Left lung (tissue), 10 donors: ENCODE measurements around the gene PRODH2. TPM values are rescaled to one million over a fixed set of nuclear protein-coding genes. Genes with fewer than 3 reads are reported as not detected.
A peak's percentile ranks its signal among the peaks of the same experiment; 100 is the strongest.
"Not testable (repeated sequence)": the region's sequence is repeated elsewhere in the genome, so short reads cannot be mapped to it uniquely, and the experiment has no call there.

Experiments used
- ATAC-seq: fragments of 200-7000 bp; cut with Tn5 transposase; one replicate; pipeline ENCODE4 v1.9.1; 2020; ENCODE audit warnings: moderate library complexity
- DNase-seq, 4 donors: peaks; one replicate each; pipeline ENCODE4 v3.0.0-alpha.2; 2013 to 2020
- H3K27ac ChIP-seq, 2 donors: fragments of 200-600 bp; sonication (generic) in 1 of 2; one replicate each; pipeline versions ENCODE4 v1.5.0 to v1.8.0; 2020 to 2021
- H3K27me3 ChIP-seq, 2 donors: fragments of 200-600 bp; sonication (generic) in 1 of 2; one replicate each; pipeline versions ENCODE4 v1.5.0 to v1.8.0; 2020 to 2021
- H3K36me3 ChIP-seq, 2 donors: fragments of 200-600 bp; sonication (generic) in 1 of 2; one replicate each; pipeline versions ENCODE4 v1.5.0 to v1.8.0; 2020 to 2021
- H3K4me1 ChIP-seq, 2 donors: fragments of 200-600 bp; one replicate each; pipeline ENCODE4 v1.8.0; 2021
- H3K4me3 ChIP-seq, 2 donors: fragments of 200-600 bp; sonication (generic) in 1 of 2; one replicate each; pipeline versions ENCODE4 v1.5.0 to v1.8.0; 2020 to 2021; ENCODE audit warnings: mild to moderate bottlenecking in 1 of 2
- H3K9me3 ChIP-seq, 2 donors: fragments of 200-600 bp; sonication (generic) in 1 of 2; one replicate each; pipeline versions ENCODE4 v1.5.0 to v1.8.0; 2020 to 2021
- CTCF ChIP-seq, 2 donors: fragments of 200-600 bp; sonication (generic) in 1 of 2; IDR thresholded peaks; one replicate each; pipeline versions ENCODE4 v1.5.0 to v1.8.0; 2021; ENCODE audit warnings: antibody characterized with exemption in 2 of 2
- intact Hi-C, 2 donors: fragments of 100-400 bp; cut with DNase I; formaldehyde crosslinking; loops; one replicate each; pipeline versions ENCODE4 v1.11.2 to v1.14.2; 2022
- polyA plus RNA-seq, 6 donors: library from polyadenylated mRNA; unstranded; fragments of 120-200 nt; gene quantifications; one replicate each; pipeline ENCODE4 v1.2.1, GENCODE V29; 2013; ENCODE audit not compliant: insufficient read length in 6 of 6
- total RNA-seq, 2 donors: library from RNA; stranded (reverse); fragmentation: NEBNext Ultra II Directional; extraction: Animal tissue kit (Norgen Biotek cat#: 25700); gene quantifications; one replicate each; pipeline ENCODE4 v1.2.1, GENCODE V29; 2021
- donor health status: DM: no; HTN: yes; CAD: no.
- donor health status: DM: no; HTN: no; CAD: no.

PRODH2 gene
- total and polyA plus RNA-seq, 8 donors: 0.15 to 0.31 (median 0.16) TPM; not detected in 5

- DNase-seq: peak in 1 of 4 donors; percentile 75
- H3K27ac ChIP-seq: no peak overlapping the region
- peaks cover 4 to 16% of the 10 kb centered on the region in 2 donors for H3K4me1 ChIP-seq
- H3K36me3 ChIP-seq: no peaks in the 10 kb centered on the region
- peak; percentile 17 for ATAC-seq
- intact Hi-C loops: no loop called here
- TF ChIP-seq CTCF (IDR thresholded peaks at IDR 0.05): no peak
- H3K9me3 ChIP-seq: peaks cover 0 to 4% of the 10 kb centered on the region in 2 donors
- peaks cover 36 to 78% of the 10 kb centered on the region in 2 donors for H3K27me3 ChIP-seq
- H3K4me3 ChIP-seq: no peak overlapping the region
Observed at GRCh38 chr19:35843676-35844481, 31.2 kb upstream of the PRODH2 start.

- Histone ChIP-seq H3K27me3 (peaks cover 36 to 75% of the 10 kb centered on the region in 2 donors), H3K9me3 (peaks cover 0 to 10% of the 10 kb centered on the region in 2 donors), H3K4me1 (peaks cover 4 to 16% of the 10 kb centered on the region in 2 donors), H3K36me3 (no peaks in the 10 kb centered on the region), H3K27ac (no peak overlapping the region), H3K4me3 (no peak overlapping the region)
- intact Hi-C loops: no loop called here
- DNase-seq (no peak), ATAC-seq (no peak)
- TF ChIP-seq CTCF (IDR thresholded peaks at IDR 0.05): no peak
Observed at GRCh38 chr19:35842666-35843272, 30.1 kb upstream of the PRODH2 start.

- TF ChIP-seq CTCF (IDR thresholded peaks at IDR 0.05): no peak
- intact Hi-C loops: no loop called here
- Histone ChIP-seq H3K36me3 (no peaks in the 10 kb centered on the region), H3K27ac (no peak overlapping the region), H3K4me1 (peaks cover 4 to 16% of the 10 kb centered on the region in 2 donors), H3K27me3 (peaks cover 36 to 69% of the 10 kb centered on the region in 2 donors), H3K9me3 (peaks cover 0 to 10% of the 10 kb centered on the region in 2 donors), H3K4me3 (no peak overlapping the region)
- ATAC-seq (no peak), DNase-seq (peak in 1 of 4 donors; percentile 61)
Observed at GRCh38 chr19:35841961-35842595, 29.4 kb upstream of the PRODH2 start.

GRCh38 chr19:35836096-35836495 is 23.5 kb upstream of the PRODH2 start:
- H3K27ac ChIP-seq, H3K4me3 ChIP-seq, ATAC-seq, H3K4me1 ChIP-seq, intact Hi-C loops, H3K36me3 ChIP-seq, DNase-seq: not testable (repeated sequence)
- H3K27me3 ChIP-seq: peaks cover 0 to 57% of the 10 kb centered on the region in 2 donors
- peaks cover 0 to 10% of the 10 kb centered on the region in 2 donors for H3K9me3 ChIP-seq

GRCh38 chr19:35833972-35834371 is 21.3 kb upstream of the PRODH2 start:
- Histone ChIP-seq H3K27me3 (peaks cover 0 to 78% of the 10 kb centered on the region in 2 donors), H3K4me3 (no peak overlapping the region), H3K36me3 (no peaks in the 10 kb centered on the region), H3K4me1 (no peaks in the 10 kb centered on the region), H3K9me3 (peaks cover 0 to 7% of the 10 kb centered on the region in 2 donors), H3K27ac (no peak overlapping the region)
- TF ChIP-seq CTCF (IDR thresholded peaks at IDR 0.05): no peak
- intact Hi-C loops: no loop called here
- ATAC-seq (no peak), DNase-seq (peak in 1 of 4 donors; percentile 2)
